ENCODE results near the gene USP38. TPM values are rescaled to one million over a fixed set of nuclear protein-coding genes. Genes with fewer than 3 reads are reported as not detected.
"Not testable (repeated sequence)": the region's sequence is repeated elsewhere in the genome, so short reads cannot be mapped to it uniquely, and the experiment has no call there.

Gene USP38
- total RNA-seq, 2 donors from 2014 or later, result 15.4 to 18.3 TPM

GRCh38 chr4:143202824-143203223, 18.1 kb downstream of the USP38 start:
- no peak for DNase-seq (ENCODE audit: low spot score)
- intact Hi-C loops (cut with DNase I), result loop anchor here (10.0 kb wide), 1 partner anchor 282 kb away; no protein-coding TSS in a partner anchor

- intact Hi-C loops (cut with DNase I), result loop anchor here (10.0 kb wide), 1 partner anchor 281 kb away; no protein-coding TSS in a partner anchor
- DNase-seq (ENCODE audit: low spot score), result no peak
Observed at GRCh38 chr4:143203577-143203976, 18.9 kb downstream of the USP38 start.

GRCh38 chr4:143207555-143207954, 22.8 kb downstream of the USP38 start:
- intact Hi-C loops (cut with DNase I), result loop anchor here (5.0 to 10.0 kb wide), 2 partner anchors 130 to 277 kb away; partner anchors contain the start of gene GAB1 (in 1 of the 2)
- DNase-seq (ENCODE audit: low spot score), result no peak

GRCh38 chr4:143212566-143212965, 27.8 kb downstream of the USP38 start:
- intact Hi-C loops (cut with DNase I), result no loop called here
- DNase-seq (ENCODE audit: low spot score), result no peak

GRCh38 chr4:143215873-143216272, 31.2 kb downstream of the USP38 start:
- intact Hi-C loops (cut with DNase I), result loop anchor here in 1 of 2 donors (5.0 kb wide), 1 partner anchor 581 kb away; no protein-coding TSS in a partner anchor
- no peak for DNase-seq (ENCODE audit: low spot score)

- intact Hi-C loops (cut with DNase I), result no loop called here
- no peak for DNase-seq (ENCODE audit: low spot score)
Observed at GRCh38 chr4:143224255-143224654, 39.5 kb downstream of the USP38 start.

GRCh38 chr4:143225167-143225566, 40.5 kb downstream of the USP38 start:
- intact Hi-C loops (cut with DNase I), result no loop called here

GRCh38 chr4:143230683-143231082, 46.0 kb downstream of the USP38 start:
- intact Hi-C loops (cut with DNase I), result no loop called here
- DNase-seq (ENCODE audit: low spot score), result no peak

More at GRCh38 chr4:143225167-143225566, 40.5 kb downstream of the USP38 start:
- no peak for DNase-seq (ENCODE audit: low spot score)

GRCh38 chr4:143232277-143232676, 47.6 kb downstream of the USP38 start:
- intact Hi-C loops (cut with DNase I), result no loop called here
- no peak for DNase-seq (ENCODE audit: low spot score)

- no peak for DNase-seq (ENCODE audit: low spot score)
- intact Hi-C loops (cut with DNase I), result no loop called here
Observed at GRCh38 chr4:143234153-143234552, 49.4 kb downstream of the USP38 start.

- DNase-seq (ENCODE audit: low spot score), result peak; percentile 72
- intact Hi-C loops (cut with DNase I), result not testable (repeated sequence)
Observed at GRCh38 chr4:143237195-143237594, 52.5 kb downstream of the USP38 start.

GRCh38 chr4:143240939-143241679, 56.4 kb downstream of the USP38 start:
- intact Hi-C loops (cut with DNase I), result no loop called here

GRCh38 chr4:143241892-143242291, 57.2 kb downstream of the USP38 start:
- no peak for DNase-seq (ENCODE audit: low spot score)
- intact Hi-C loops (cut with DNase I), result no loop called here

More at GRCh38 chr4:143240939-143241679, 56.4 kb downstream of the USP38 start:
- DNase-seq (ENCODE audit: low spot score), result no peak

GRCh38 chr4:143243041-143243440, 58.3 kb downstream of the USP38 start:
- intact Hi-C loops (cut with DNase I), result no loop called here
- DNase-seq (ENCODE audit: low spot score), result no peak

- intact Hi-C loops (cut with DNase I), result no loop called here
- DNase-seq (ENCODE audit: low spot score), result no peak
Observed at GRCh38 chr4:143246977-143247376, 62.3 kb downstream of the USP38 start.

GRCh38 chr4:143247866-143248265, 63.1 kb downstream of the USP38 start:
- intact Hi-C loops (cut with DNase I), result no loop called here
- no peak for DNase-seq (ENCODE audit: low spot score)

GRCh38 chr4:143248827-143249226, 64.1 kb downstream of the USP38 start:
- no peak for DNase-seq (ENCODE audit: low spot score)
- intact Hi-C loops (cut with DNase I), result no loop called here

- no peak for DNase-seq (ENCODE audit: low spot score)
- intact Hi-C loops (cut with DNase I), result no loop called here
Observed at GRCh38 chr4:143250617-143251016, 65.9 kb downstream of the USP38 start.

- DNase-seq (ENCODE audit: low spot score), result no peak
- intact Hi-C loops (cut with DNase I), result no loop called here
Observed at GRCh38 chr4:143251348-143251747, 66.6 kb downstream of the USP38 start.

GRCh38 chr4:143251779-143252178, 67.1 kb downstream of the USP38 start:
- DNase-seq (ENCODE audit: low spot score), result no peak
- intact Hi-C loops (cut with DNase I), result no loop called here

- no peak for DNase-seq (ENCODE audit: low spot score)
- intact Hi-C loops (cut with DNase I), result no loop called here
Observed at GRCh38 chr4:143252478-143252877, 67.8 kb downstream of the USP38 start.
